HG03565 (cell line): Measurements from ENCODE around the gene CCDC188.

Source experiments
- ATAC-seq: cut with Tn5 transposase; IDR thresholded peaks from one replicate; pipeline ENCODE4 v1.9.1; 2021; ENCODE audit warnings: mild to moderate bottlenecking, moderate library complexity; ENCODE audit not compliant: unreplicated experiment

The CCDC188 gene

GRCh38 chr22:20135806-20136602, 14.9 kb downstream of the CCDC188 start:
- no peak for ATAC-seq

GRCh38 chr22:20135265-20135664, 15.6 kb downstream of the CCDC188 start:
- no peak for ATAC-seq

- ATAC-seq = no peak
Observed at GRCh38 chr22:20133930-20134549, 16.8 kb downstream of the CCDC188 start.

GRCh38 chr22:20132686-20133246, 18.1 kb downstream of the CCDC188 start:
- no peak for ATAC-seq

GRCh38 chr22:20131859-20132685, 18.8 kb downstream of the CCDC188 start:
- ATAC-seq = no peak

GRCh38 chr22:20131597-20131858, 19.3 kb downstream of the CCDC188 start, which contains the start of gene ZDHHC8:
ZDHHC8 (plus strand) TSS chr22:20131804; CDS start chr22:20131948, 144 bp downstream.
- no peak for ATAC-seq

GRCh38 chr22:20130731-20131596, 19.9 kb downstream of the CCDC188 start:
- ATAC-seq = no peak

- no peak for ATAC-seq
Observed at GRCh38 chr22:20130319-20130718, 20.5 kb downstream of the CCDC188 start.

- ATAC-seq = no peak
Observed at GRCh38 chr22:20129747-20130014, 21.2 kb downstream of the CCDC188 start.

- no peak for ATAC-seq
Observed at GRCh38 chr22:20128902-20129746, 21.7 kb downstream of the CCDC188 start.

- no peak for ATAC-seq
Observed at GRCh38 chr22:20128619-20128901, 22.3 kb downstream of the CCDC188 start.

- ATAC-seq = no peak
Observed at GRCh38 chr22:20127869-20128618, 22.8 kb downstream of the CCDC188 start.

GRCh38 chr22:20127318-20127868, 23.5 kb downstream of the CCDC188 start:
- ATAC-seq = no peak

GRCh38 chr22:20126284-20127029, 24.4 kb downstream of the CCDC188 start:
- no peak for ATAC-seq

GRCh38 chr22:20125201-20126174, 25.4 kb downstream of the CCDC188 start:
- no peak for ATAC-seq

- no peak for ATAC-seq
Observed at GRCh38 chr22:20124083-20124787, 26.6 kb downstream of the CCDC188 start.
